Activated naive CD4-positive, alpha-beta T cell treated with Interleukin-2 at 50 U/mL for 16 hours (primary cell): ENCODE results near the gene RPL37.
"Not testable (repeated sequence)": the region's sequence is repeated elsewhere in the genome, so short reads cannot be mapped to it uniquely, and the experiment has no call there.

ENCODE experiments used
- DNase-seq: peaks from one replicate; pipeline ENCODE4 v3.0.0-alpha.2; 2020

Gene RPL37

GRCh38 chr5:40834849-40835787 is at the start of gene RPL37:
Gene RPL37, minus strand, starts transcription at chr5:40835222. Its CDS starts 37 bp downstream, at chr5:40835185.
- peak; percentile 93 for DNase-seq

- DNase-seq, result not testable (repeated sequence)
Measured at GRCh38 chr5:40883051-40883450, 48.0 kb upstream of the RPL37 start.

DNA sequence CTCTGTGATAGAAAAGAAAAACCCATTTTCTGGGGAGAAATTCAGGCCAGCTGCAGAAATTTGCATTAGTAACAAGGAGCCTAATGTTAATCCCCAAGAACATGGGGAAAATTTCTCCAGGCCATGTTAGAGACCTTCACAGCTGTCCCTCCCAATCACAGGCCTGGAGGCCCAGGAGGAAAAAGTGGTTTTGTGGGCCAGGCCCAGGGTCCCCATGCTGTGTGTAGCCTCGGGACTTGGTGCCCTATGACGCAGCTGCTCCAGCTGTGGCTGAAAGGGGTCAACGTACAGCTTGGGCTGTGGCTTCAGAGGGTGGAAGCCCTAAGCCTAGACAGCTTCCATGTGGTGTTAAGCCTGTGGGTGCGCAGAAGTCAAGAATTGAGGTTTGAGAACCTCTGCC is 47.3 kb upstream of the RPL37 start:
- DNase-seq, result no peak

DNA sequence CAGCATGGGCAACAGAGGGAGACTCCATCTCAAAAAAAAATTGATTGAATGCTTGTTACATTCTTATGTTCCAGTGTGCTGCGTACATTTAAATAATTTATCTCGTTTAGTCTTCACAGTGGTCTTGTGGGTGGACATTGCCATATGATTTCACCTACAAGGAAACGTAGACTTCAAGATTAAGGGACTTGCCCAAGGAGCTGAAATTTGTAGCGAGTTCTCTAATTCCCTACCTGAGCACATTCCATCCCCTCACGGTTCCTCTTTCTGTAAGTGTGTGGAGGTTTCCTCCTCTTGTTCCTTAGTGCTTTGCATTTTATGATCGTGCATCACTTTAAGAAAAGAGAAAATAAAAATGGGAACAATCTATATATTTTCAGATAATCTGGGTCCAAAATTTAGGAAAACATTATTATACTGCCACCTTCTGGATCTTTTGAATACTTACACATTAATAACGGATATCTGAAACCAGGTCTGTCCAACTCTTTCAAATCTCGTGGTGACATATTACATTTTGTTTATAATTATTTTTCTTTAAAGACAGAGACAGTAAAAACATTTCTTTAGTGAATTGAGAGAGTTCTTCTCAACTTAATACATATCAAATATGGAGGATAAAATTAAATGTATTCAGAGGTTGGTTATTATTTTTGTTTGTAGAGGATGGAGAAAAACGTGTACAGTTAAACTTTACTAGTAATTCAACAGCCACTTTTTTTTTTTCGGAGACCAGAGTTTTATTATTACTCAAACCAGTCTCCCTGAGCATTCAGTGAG is 44.3 kb upstream of the RPL37 start:
- no peak for DNase-seq

- DNase-seq, result peak; percentile 7
Measured at GRCh38 chr5:40877371-40877988, 42.5 kb upstream of the RPL37 start.

DNA sequence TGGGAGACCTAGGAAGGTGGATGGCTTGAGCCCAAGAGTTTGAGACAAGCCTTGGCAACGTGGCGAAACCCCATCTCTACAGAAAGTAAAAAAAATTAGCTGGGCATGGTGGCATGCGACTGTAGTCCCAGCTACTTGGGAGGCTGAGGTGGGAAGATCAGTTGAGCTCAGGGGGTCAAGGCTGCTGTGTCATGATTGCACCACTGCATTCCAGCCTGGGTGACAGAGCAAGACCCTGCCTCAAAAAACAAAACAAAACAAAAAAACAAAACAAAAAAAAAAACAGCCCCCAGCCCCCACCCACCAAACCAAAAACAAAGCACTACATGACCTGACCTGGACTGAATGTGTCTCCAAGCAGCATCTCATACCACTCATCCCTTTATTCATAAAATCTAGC is 40.9 kb upstream of the RPL37 start:
- no peak for DNase-seq

GRCh38 chr5:40873286-40873880 is 38.4 kb upstream of the RPL37 start:
- DNase-seq, result no peak

GRCh38 chr5:40872253-40872652 is 37.2 kb upstream of the RPL37 start:
- DNase-seq, result not testable (repeated sequence)

GRCh38 chr5:40871177-40871576 is 36.2 kb upstream of the RPL37 start:
- DNase-seq, result no peak

GRCh38 chr5:40869384-40869783 is 34.4 kb upstream of the RPL37 start:
- DNase-seq, result no peak

DNA sequence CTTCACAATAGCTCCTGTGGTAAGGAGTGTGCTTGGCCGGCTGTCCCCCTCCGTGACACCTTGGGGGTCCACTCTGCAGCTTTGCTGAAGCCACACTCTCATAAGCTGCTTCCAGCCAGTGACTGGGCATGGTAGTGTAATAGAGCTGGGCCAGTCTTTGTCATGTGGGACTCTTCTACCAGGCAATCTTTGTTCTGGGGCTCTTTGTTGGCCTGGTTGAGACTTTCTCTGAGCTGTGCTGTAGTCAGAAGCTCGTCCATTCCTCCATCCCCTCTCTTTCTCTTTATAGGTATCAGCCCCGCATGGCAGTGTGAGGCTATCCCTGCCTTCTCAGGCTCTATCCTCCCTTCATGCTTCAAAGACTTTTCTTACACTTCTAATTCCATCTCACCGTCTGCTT is 31.8 kb upstream of the RPL37 start:
- no peak for DNase-seq

DNA sequence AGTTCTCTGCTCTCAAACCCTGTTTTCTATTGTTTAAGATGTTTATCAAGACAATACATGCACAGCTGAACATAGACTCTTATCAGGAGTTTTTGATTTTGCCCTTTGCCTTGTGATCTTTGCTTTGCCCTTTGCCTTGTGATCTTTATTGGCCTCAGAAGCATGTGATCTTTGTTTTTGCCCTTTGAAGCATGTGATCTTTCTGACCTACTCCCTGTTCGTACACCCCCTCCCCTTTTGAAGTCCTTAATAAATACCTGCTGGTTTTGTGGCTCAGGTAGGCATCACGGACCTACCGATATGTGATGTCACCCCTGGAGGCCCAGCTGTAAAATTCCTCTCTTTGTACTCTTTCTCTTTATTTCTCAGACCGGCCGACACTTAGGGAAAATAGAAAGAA is 30.0 kb upstream of the RPL37 start:
- DNase-seq, result not testable (repeated sequence)

DNA sequence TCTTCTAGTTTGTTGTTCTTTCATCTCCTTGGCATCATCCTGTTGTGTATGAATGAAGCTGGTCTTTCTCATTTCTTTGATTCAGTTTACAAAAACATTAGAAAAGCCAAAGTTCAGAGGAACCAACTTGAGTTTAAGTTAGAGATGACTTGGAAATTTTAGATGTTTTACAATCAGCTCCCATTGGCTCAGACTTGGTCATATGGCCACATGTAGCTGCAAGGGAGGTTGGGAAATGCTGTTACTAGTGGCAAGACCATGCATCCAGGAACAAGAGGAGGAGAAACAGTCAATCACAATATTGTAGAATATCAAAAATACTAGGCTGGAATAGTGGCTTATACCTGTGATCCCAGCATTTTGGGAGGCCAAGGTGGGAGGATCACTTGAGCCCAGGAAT is 25.7 kb upstream of the RPL37 start:
- no peak for DNase-seq

- DNase-seq, result no peak
Measured at GRCh38 chr5:40853632-40854192, 18.7 kb upstream of the RPL37 start.

- DNase-seq, result no peak
Measured at GRCh38 chr5:40847525-40847924, 12.5 kb upstream of the RPL37 start.

DNA sequence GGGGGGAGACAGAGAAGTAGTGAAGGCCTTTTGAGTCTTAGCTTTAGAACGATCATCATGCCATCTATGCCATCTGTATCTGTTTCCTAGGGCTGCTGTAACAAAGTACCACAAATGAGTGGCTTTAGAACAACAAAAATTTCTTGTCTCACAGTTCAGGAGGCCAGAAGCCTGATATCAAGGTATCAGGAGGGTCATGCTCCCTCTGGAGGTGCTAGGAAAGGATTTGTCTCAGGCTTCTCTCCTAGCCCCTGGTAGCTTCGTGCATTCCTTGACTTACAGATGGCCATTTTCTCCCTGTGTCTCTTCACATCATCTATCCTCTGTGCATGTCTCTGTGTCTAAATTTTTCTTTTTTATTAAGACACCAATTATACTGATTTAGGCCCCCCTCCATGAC is 11.3 kb upstream of the RPL37 start:
- DNase-seq, result no peak

- DNase-seq, result no peak
Measured at GRCh38 chr5:40844565-40844964, 9.5 kb upstream of the RPL37 start.

- DNase-seq, result no peak
Measured at GRCh38 chr5:40842351-40842750, 7.3 kb upstream of the RPL37 start.

GRCh38 chr5:40841068-40841805 is 6.2 kb upstream of the RPL37 start, which contains the start of gene CARD6:
Gene CARD6, plus strand, starts transcription at chr5:40841367. Its CDS starts 16 bp downstream, at chr5:40841383.
- no peak for DNase-seq

- no peak for DNase-seq
Measured at GRCh38 chr5:40838086-40838485, 3.1 kb upstream of the RPL37 start.

GRCh38 chr5:40834391-40834848 is 602 bp downstream of the RPL37 start:
- DNase-seq, result peak; percentile 50
